GM18951 (cell line): Measurements from ENCODE around the gene MPP3.
"Not testable (repeated sequence)": the region's sequence is repeated elsewhere in the genome, so short reads cannot be mapped to it uniquely, and the experiment has no call there.

ENCODE experiments used
- POLR2A ChIP-seq: IDR thresholded peaks from 4 replicates; pipeline ENCODE4 v1.6.1; 2011; ENCODE audit warnings: mild to moderate bottlenecking; ENCODE audit not compliant: insufficient read length, insufficient read depth; ENCODE audit errors: extremely low read depth
- in situ Hi-C: fragments of 300-500 bp; cut with MboI; formaldehyde crosslinking; loops from one replicate; pipeline ENCODE4 v1.12.0; 2022; ENCODE audit warnings: low sequenced_read_pairs, mixed read lengths, inconsistent platforms; ENCODE audit not compliant: unreplicated experiment

MPP3 gene

GRCh38 chr17:43873091-43873490 is 40.1 kb upstream of the MPP3 start:
- in situ Hi-C loops, result no loop called here
- no peak for TF ChIP-seq POLR2A

- TF ChIP-seq POLR2A, result no peak
- in situ Hi-C loops, result no loop called here
Measured at GRCh38 chr17:43871946-43872690, 39.2 kb upstream of the MPP3 start.

- in situ Hi-C loops, result not testable (repeated sequence)
Measured at GRCh38 chr17:43869031-43869430, 36.1 kb upstream of the MPP3 start.

GRCh38 chr17:43868226-43868994 is 35.5 kb upstream of the MPP3 start:
- TF ChIP-seq POLR2A, result no peak
- in situ Hi-C loops, result no loop called here

GRCh38 chr17:43864161-43864984 is 31.4 kb upstream of the MPP3 start:
- in situ Hi-C loops, result no loop called here
- TF ChIP-seq POLR2A, result no peak

GRCh38 chr17:43861960-43862359 is 29.0 kb upstream of the MPP3 start:
- TF ChIP-seq POLR2A, result no peak
- in situ Hi-C loops, result no loop called here

GRCh38 chr17:43860927-43861622 is 28.1 kb upstream of the MPP3 start:
- in situ Hi-C loops, result no loop called here
- no peak for TF ChIP-seq POLR2A

- in situ Hi-C loops, result no loop called here
- no peak for TF ChIP-seq POLR2A
Measured at GRCh38 chr17:43860077-43860725, 27.3 kb upstream of the MPP3 start.

GRCh38 chr17:43857957-43858600 is 25.1 kb upstream of the MPP3 start:
- in situ Hi-C loops, result no loop called here
- TF ChIP-seq POLR2A, result no peak

- in situ Hi-C loops, result no loop called here
- TF ChIP-seq POLR2A, result no peak
Measured at GRCh38 chr17:43857141-43857540, 24.2 kb upstream of the MPP3 start.

- TF ChIP-seq POLR2A, result no peak
- in situ Hi-C loops, result no loop called here
Measured at GRCh38 chr17:43856141-43856540, 23.2 kb upstream of the MPP3 start.

GRCh38 chr17:43855061-43855460 is 22.1 kb upstream of the MPP3 start:
- in situ Hi-C loops, result no loop called here
- no peak for TF ChIP-seq POLR2A
